Colonic mucosa (tissue), 4 donors: ENCODE measurements around the gene THSD7B. TPM values are rescaled to one million over a fixed set of nuclear protein-coding genes. Genes with fewer than 3 reads are reported as not detected.

Experiments
- DNase-seq: peaks from one replicate; pipeline ENCODE4 v3.0.0-alpha.2; 2020
- H3K27ac ChIP-seq: fragments of 200-600 bp; one replicate; pipeline ENCODE4 v1.8.0; 2021
- H3K27me3 ChIP-seq: fragments of 200-600 bp; one replicate; pipeline ENCODE4 v1.8.0; 2021
- H3K36me3 ChIP-seq: fragments of 200-600 bp; one replicate; pipeline ENCODE4 v1.8.0; 2021
- H3K4me1 ChIP-seq: fragments of 200-600 bp; one replicate; pipeline ENCODE4 v1.8.0; 2021; ENCODE audit warnings: mild to moderate bottlenecking
- H3K4me3 ChIP-seq: fragments of 200-600 bp; one replicate; pipeline ENCODE4 v1.8.0; 2021
- H3K9ac ChIP-seq, 2 donors: one replicate each; pipeline ENCODE4 v1.7.0; 2013; ENCODE audit warnings: control low read depth in 2 of 2, low read depth in 2 of 2, low read length in 2 of 2
- H3K9me3 ChIP-seq: fragments of 200-600 bp; one replicate; pipeline ENCODE4 v1.8.0; 2021
- intact Hi-C: fragments of 100-400 bp; cut with DNase I; formaldehyde crosslinking; loops from one replicate; pipeline ENCODE4 v1.14.1; 2022
- total RNA-seq, 2 donors: library from RNA; stranded (reverse); fragmentation: NEBNext Ultra II Directional in 1 of 2; extraction: Animal tissue kit (Norgen Biotek cat#: 25700) in 1 of 2; gene quantifications; one replicate each; pipeline ENCODE4 v1.2.1, GENCODE V29; 2021
- TF ChIP-seq, protein P1 (sequence below): fragments of 200-600 bp; IDR thresholded peaks from one replicate; pipeline ENCODE4 v1.8.0; 2022; ENCODE audit warnings: antibody characterized with exemption, mild to moderate bottlenecking
- donor health status: healthy.
- donor health status: DM: no; HTN: no; CAD: no.
- donor health status: DM: no; HTN: no; CAD: no.

The THSD7B gene
- total RNA-seq, 2 donors from 2014 or later = 0.05 to 0.29 TPM

DNA sequence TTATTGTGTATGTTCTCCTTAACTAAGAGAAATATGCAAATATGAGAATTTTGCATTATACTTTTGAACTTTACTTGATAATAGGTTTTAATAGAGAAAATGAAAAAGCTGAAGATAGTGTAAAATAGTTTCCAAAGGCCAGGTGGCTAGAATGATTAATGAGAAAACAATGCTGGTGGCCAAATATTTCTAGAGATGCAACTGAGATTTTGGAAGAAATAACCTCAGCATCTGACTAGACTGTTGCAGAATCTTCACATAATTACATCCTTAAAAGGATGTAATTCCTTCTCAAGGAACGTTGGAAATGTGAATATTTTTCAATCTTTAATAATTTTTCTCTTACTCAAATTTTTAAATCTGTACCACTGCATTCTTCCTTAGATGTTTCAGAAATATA is 434.4 kb downstream of the THSD7B start:
- no peak overlapping the region for H3K4me3 ChIP-seq
- no peaks in the 10 kb centered on the region for H3K27me3 ChIP-seq
- no peak overlapping the region for H3K27ac ChIP-seq

DNA sequence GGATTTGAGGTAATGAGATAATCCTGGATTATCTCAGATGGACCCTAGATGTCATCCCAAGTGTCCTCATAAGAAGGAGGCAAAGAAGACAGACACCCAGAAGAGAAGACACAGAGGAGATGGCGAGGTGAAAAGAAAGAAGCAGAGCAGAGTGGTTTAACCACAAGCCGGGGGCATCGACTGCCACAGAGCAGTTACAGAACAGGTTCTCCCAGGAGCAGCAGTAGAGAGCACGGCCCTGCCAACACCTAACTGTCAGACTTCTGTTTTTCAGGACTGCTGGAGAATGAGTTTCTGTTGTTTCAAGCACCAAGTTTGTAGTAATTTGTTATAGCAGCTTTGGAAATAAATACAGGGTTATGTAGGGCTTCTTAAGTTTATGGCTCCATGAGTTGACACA is 437.0 kb downstream of the THSD7B start:
- Histone ChIP-seq H3K9ac (no peak overlapping the region), H3K27me3 (no peaks in the 10 kb centered on the region), H3K4me3 (no peak overlapping the region), H3K4me1 (no peaks in the 10 kb centered on the region), H3K9me3 (no peaks in the 10 kb centered on the region), H3K36me3 (no peaks in the 10 kb centered on the region), H3K27ac (no peak overlapping the region)
- TF ChIP-seq, protein P1, sequence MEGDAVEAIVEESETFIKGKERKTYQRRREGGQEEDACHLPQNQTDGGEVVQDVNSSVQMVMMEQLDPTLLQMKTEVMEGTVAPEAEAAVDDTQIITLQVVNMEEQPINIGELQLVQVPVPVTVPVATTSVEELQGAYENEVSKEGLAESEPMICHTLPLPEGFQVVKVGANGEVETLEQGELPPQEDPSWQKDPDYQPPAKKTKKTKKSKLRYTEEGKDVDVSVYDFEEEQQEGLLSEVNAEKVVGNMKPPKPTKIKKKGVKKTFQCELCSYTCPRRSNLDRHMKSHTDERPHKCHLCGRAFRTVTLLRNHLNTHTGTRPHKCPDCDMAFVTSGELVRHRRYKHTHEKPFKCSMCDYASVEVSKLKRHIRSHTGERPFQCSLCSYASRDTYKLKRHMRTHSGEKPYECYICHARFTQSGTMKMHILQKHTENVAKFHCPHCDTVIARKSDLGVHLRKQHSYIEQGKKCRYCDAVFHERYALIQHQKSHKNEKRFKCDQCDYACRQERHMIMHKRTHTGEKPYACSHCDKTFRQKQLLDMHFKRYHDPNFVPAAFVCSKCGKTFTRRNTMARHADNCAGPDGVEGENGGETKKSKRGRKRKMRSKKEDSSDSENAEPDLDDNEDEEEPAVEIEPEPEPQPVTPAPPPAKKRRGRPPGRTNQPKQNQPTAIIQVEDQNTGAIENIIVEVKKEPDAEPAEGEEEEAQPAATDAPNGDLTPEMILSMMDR = no peak
- intact Hi-C loops = no loop called here
- DNase-seq = no peak

More for the DNA sequence above, 434.4 kb downstream of the THSD7B start:
- H3K9ac ChIP-seq = no peak overlapping the region
- no peaks in the 10 kb centered on the region for H3K36me3 ChIP-seq
- intact Hi-C loops = no loop called here
- DNase-seq = no peak
- no peaks in the 10 kb centered on the region for H3K4me1 ChIP-seq
- TF ChIP-seq, protein P1 = no peak
- H3K9me3 ChIP-seq = no peaks in the 10 kb centered on the region

DNA sequence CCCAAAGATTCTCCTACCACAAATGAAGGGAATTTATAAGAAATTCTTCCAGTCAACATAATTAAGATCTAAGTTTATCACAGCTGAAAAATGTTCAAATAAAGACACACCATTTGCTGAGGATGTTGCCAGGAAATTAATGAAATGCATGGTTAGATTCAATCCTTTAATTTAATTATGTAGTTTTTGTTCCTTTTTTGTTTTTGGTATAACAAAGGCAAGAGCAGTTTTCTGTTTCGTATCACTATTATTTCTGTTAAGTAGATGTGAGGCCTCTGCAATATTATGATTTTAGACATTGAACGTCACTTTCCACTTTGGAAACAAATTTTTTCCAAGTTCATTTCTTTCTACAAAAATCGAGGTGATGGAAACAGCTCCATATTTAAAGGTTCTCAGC is 440.0 kb downstream of the THSD7B start:
- no peak for DNase-seq
- Histone ChIP-seq H3K4me3 (no peak overlapping the region), H3K36me3 (no peaks in the 10 kb centered on the region), H3K27me3 (no peaks in the 10 kb centered on the region), H3K4me1 (no peaks in the 10 kb centered on the region), H3K27ac (no peak overlapping the region), H3K9me3 (no peaks in the 10 kb centered on the region), H3K9ac (no peak overlapping the region)
- intact Hi-C loops = no loop called here
- TF ChIP-seq, protein P1 = no peak

DNA sequence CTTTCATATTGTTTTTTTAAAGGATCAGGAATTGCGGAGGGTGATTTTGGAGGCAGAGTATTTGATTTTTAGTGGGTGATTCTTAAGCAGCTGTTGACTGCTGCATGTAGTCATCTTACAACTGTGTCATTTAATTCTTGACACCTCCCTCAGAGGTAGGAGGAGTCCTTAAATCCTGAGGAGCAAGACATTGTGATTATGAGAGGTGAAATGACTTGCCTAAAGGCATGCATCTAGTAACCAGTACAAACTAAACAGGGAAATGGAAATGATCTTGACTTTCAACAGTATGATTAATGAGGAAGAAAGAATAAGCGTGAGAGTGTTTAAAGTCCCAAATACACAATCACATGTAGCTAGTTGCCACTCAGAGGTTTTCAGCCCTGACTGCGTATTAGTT is 440.7 kb downstream of the THSD7B start:
- H3K27ac ChIP-seq = no peak overlapping the region
- H3K4me1 ChIP-seq = no peaks in the 10 kb centered on the region
- H3K27me3 ChIP-seq = no peaks in the 10 kb centered on the region
- intact Hi-C loops = no loop called here
- H3K4me3 ChIP-seq = no peak overlapping the region
- no peaks in the 10 kb centered on the region for H3K36me3 ChIP-seq
- no peak for DNase-seq
- H3K9me3 ChIP-seq = no peaks in the 10 kb centered on the region
- TF ChIP-seq, protein P1 = no peak
- H3K9ac ChIP-seq = no peak overlapping the region

DNA sequence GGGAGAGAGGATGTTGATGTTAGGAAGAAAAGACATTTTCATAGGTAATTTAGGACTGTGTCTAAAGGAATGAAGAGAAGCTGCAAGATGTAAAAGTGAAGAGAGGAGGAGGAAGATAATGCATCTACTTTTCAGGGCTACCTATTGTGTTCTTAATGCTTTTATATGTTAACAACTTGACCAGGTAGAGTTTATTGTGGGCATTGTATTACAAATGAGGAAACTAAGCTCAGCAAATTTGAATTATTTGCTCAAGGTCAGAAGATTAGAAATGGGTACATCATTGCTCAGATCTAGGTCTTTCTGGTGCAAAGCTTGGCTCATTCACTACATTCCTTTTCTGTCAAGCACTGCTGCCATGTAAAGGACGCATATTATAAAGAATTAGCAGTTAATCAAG is 441.7 kb downstream of the THSD7B start:
- no peaks in the 10 kb centered on the region for H3K27me3 ChIP-seq
- no peaks in the 10 kb centered on the region for H3K4me1 ChIP-seq
- no peaks in the 10 kb centered on the region for H3K36me3 ChIP-seq
- TF ChIP-seq, protein P1 = no peak
- no peak overlapping the region for H3K9ac ChIP-seq
- intact Hi-C loops = no loop called here
- no peak for DNase-seq
- H3K4me3 ChIP-seq = no peak overlapping the region
- H3K9me3 ChIP-seq = no peaks in the 10 kb centered on the region
- H3K27ac ChIP-seq = no peak overlapping the region
